D721Med (cell line): ENCODE results near the gene ZNF777.

Experiments
- DNase-seq: peaks from one replicate; pipeline ENCODE4 v3.0.0; 2011; ENCODE audit warnings: low spot score; ENCODE audit not compliant: insufficient read length
- FAIRE-seq: peaks from 2 replicates; lab custom pipeline; 2011; peaks lifted over from hg19 to GRCh38; lab: Jason Lieb, UNC
- CTCF ChIP-seq: IDR thresholded peaks from 2 replicates; pipeline ENCODE4 v1.5.1; 2012; ENCODE audit warnings: mild to moderate bottlenecking, control low read depth; ENCODE audit not compliant: insufficient read depth; ENCODE audit errors: missing control alignments

ZNF777 gene

GRCh38 chr7:149423449-149424110 is 37.3 kb downstream of the ZNF777 start:
- FAIRE-seq (no peak), DNase-seq (no peak)
- no peak for TF ChIP-seq CTCF

GRCh38 chr7:149422914-149423301 is 38.0 kb downstream of the ZNF777 start:
- TF ChIP-seq CTCF: no peak
- FAIRE-seq: no peak
- DNase-seq: no peak

GRCh38 chr7:149422162-149422913 is 38.5 kb downstream of the ZNF777 start:
- FAIRE-seq (no peak), DNase-seq (peak; percentile 95)
- TF ChIP-seq CTCF: peak; percentile 66

GRCh38 chr7:149420006-149420405 is 40.9 kb downstream of the ZNF777 start:
- TF ChIP-seq CTCF: no peak
- DNase-seq (no peak), FAIRE-seq (no peak)

- no peak for TF ChIP-seq CTCF
- FAIRE-seq (no peak), DNase-seq (no peak)
Measured at GRCh38 chr7:149415391-149416071, 45.3 kb downstream of the ZNF777 start.

GRCh38 chr7:149414745-149415390 is 46.0 kb downstream of the ZNF777 start:
- TF ChIP-seq CTCF: no peak
- no peak for FAIRE-seq
- DNase-seq: no peak
